Fibroblast of skin of back (primary cell): ENCODE measurements around the gene SPC25.
"Not testable (repeated sequence)": the region's sequence is repeated elsewhere in the genome, so short reads cannot be mapped to it uniquely, and the experiment has no call there.

Source experiments
- DNase-seq: peaks from one replicate; pipeline ENCODE4 v3.0.0-alpha.2; 2013

SPC25 gene

GRCh38 chr2:168901003-168901402 lies 10.8 kb upstream of the SPC25 start, which contains the start of gene G6PC2:
Gene G6PC2 (plus strand): TSS chr2:168901291. CDS start chr2:168901332, 41 bp downstream.
- no peak for DNase-seq

- DNase-seq: no peak
Measured at GRCh38 chr2:168897449-168897848, 7.2 kb upstream of the SPC25 start.

DNA sequence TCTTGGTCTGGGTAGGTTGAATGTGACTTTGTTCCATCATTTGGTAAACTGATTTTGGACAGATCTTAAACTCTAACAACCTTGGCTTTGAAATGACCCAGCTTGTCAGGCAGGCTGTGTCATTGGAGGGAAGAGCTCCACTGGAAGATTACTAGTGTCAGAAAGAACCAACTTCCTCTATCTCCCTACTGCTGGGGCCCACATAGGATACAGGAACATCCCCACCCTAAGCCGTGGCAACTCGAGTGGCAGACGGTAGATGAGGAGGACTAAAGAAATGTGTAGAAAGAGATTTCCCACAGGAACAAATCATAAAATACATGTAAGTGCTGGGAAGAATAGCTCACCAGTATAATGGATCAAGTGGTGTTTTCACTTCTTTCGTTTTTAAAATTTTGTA lies 6.6 kb upstream of the SPC25 start:
- no peak for DNase-seq

- peak; percentile 14 for DNase-seq
Measured at GRCh38 chr2:168895771-168896170, 5.5 kb upstream of the SPC25 start.

DNA sequence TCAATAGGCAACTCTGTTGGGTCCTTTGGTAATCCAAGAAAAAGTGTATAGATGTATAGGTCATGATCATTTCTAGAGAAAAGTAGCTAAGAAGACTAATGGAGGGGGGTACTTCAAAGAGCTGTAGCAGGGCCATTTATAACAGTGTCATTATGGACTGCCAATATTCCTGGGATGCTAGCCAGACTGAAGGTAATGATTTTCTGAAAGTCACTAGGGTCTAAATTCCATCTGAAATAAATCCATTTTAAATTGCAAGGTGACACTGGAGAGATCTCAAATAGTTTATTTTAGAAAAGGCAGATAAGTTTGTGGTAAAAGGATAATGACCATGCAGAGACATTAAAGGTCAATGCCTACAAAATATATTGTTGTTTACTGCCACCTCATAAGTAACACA lies 4.5 kb upstream of the SPC25 start:
- no peak for DNase-seq

- no peak for DNase-seq
Measured at GRCh38 chr2:168894101-168894500, 3.9 kb upstream of the SPC25 start.

- DNase-seq: no peak
Measured at GRCh38 chr2:168892327-168892726, 2.1 kb upstream of the SPC25 start.

DNA sequence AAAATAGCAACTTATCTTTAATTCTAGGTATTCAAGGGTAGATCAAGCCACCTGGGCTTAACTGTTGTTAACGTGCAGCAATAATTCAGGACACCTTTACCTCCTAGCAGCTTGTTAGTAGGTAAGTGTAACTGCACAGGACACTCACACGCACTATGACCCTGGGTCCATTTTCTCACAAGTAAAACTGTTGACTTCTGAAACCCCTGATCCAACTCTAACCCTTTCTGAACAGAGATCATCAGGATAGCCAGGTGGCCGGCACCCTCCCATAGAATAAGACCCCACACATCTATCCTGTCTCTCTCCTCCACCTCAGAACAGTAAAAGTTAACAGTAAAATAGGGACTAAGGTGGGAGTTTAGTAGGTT lies 610 bp downstream of the SPC25 start:
- no peak for DNase-seq

DNA sequence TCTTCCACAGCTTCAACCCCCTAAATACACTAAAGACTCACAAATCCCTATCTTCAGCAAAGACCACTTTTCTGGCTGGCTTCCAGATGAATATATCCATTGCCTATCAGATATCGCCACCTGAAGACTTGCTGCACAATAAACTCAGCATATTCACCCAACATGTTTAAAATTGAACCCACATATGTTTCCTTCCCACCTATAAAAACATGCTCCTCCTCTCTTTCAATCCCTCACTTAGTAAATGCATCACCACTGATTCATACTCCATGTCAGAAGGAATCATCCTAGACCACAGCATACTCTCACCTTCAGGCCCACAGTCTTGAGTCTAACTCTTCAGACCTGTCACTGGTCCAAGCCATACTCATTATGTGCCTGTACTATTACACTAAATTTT lies 5.3 kb downstream of the SPC25 start:
- peak; percentile 5 for DNase-seq

- not testable (repeated sequence) for DNase-seq
Measured at GRCh38 chr2:168882163-168882562, 8.1 kb downstream of the SPC25 start.

DNA sequence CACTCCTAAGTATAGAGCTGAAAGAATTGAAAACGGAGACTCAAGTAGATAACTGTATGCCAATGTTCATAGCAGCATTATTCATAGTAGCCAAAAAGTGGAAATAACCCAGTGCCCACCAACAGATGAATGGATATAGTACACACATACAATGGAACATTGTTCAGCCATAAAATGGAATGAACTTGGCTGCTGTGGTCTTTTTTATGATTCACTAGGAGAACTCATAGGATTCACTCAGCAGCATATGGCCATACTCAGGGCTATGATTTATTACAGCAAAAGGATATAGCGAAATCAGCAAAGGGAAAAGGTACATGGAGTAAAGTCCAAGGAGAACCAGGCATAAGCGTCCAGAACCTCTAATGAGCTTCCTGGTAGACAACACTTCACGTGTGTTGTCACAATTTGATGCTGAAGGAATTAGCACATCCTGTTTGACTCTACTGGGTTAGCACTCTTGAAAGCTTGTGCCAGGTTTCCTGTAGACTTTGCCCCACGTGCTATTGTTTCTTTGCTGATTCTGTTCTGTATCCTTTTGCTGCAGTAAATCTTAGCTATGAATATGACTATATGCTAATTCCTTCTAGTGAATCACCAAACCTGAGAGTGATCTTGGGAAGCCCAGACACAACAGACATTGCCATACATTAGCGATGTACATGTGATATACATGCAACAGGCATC lies 15.7 kb downstream of the SPC25 start:
- DNase-seq: no peak

- DNase-seq: not testable (repeated sequence)
Measured at GRCh38 chr2:168870824-168871223, 19.4 kb downstream of the SPC25 start.

DNA sequence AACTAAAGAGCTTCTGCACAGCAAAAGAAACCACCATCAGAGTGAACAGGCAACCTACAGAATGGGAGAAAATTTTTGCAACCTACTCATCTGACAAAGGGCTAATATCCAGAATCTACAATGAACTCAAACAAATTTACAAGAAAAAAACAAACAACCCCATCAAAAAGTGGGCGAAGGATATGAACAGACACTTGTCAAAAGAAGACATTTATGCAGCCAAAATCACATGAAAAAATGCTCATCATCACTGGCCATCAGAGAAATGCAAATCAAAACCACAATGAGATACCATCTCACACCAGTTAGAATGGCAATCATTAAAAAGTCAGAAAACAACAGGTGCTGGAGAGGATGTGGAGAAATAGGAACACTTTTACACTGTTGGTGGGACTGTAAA lies 19.9 kb downstream of the SPC25 start:
- DNase-seq: not testable (repeated sequence)

DNA sequence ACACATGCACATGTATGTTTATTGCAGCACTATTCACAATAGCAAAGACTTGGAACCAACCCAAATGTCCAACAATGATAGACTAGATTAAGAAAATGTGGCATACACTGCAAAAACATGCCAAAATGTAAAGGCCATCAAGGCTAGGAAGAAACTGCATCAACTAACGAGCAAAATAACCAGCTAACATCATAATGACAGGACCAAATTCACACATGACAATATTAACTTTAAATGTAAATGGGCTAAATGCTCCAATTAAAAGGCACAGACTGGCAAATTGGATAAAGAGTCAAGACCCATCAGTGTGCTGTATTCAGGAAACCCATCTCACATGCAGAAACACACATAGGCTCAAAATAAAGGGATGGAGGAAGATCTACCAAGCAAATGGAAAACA lies 23.1 kb downstream of the SPC25 start:
- DNase-seq: not testable (repeated sequence)

DNA sequence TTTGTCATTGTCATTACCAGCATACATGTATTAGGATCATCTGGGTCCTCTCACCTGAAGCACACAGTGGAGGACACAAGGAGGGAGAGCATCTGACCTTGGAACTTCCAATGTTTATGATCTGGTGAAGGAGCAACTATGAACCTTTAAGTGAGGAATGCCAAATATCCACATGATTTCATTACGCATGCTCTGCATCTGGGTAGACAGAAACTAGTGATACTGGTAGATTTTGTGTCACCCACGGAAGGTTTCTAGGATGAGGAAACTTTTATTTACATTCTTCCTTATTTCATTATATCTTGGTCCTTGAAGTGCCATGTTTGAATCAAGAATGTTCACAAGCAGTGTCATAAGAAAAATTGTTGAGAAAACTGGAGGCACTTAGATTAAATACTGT lies 32.1 kb downstream of the SPC25 start:
- no peak for DNase-seq

- DNase-seq: no peak
Measured at GRCh38 chr2:168855601-168856000, 34.6 kb downstream of the SPC25 start.

DNA sequence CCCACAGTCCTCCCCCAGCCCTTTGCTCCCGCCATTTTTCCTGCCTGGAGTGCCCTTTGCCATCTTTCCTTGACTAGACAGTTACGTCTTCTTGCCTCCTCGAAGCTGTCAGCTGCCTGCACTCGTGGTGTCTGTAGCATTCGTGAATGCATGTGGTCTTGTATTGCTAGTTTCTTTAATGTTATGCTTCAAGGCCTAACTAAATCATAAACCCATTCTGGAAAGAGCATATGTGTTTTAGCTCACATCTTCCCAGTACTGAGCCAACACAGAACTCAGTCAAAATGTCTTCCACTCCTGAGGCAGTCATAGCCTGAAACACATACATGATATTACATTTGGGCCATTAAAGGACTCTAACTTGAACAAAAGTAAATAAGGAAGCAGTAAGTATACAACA lies 35.6 kb downstream of the SPC25 start:
- no peak for DNase-seq

GRCh38 chr2:168853471-168853870 lies 36.8 kb downstream of the SPC25 start:
- DNase-seq: no peak

GRCh38 chr2:168852481-168852880 lies 37.7 kb downstream of the SPC25 start:
- no peak for DNase-seq

- peak; percentile 69 for DNase-seq
Measured at GRCh38 chr2:168851674-168852320, 38.4 kb downstream of the SPC25 start.

DNA sequence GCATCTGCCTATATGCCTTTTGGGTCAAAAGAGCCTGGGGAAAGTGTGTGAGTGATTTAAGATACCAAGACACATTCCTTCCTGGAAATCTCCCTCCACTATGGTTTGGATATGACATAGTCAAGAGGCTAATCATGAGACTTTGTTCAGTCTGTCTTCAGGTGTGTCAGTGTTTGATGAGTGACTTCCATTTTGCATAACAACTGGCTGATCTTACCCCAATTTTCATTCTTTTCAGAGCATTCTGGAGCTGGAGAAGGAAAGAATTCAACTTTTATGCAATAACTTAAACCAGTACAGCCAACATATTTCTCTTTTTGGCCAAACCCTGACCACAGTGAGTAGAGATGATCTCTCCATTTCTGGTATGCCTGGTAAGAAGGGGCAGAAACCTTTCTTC lies 39.4 kb downstream of the SPC25 start:
- no peak for DNase-seq

- peak; percentile 26 for DNase-seq
Measured at GRCh38 chr2:168849610-168850009, 40.6 kb downstream of the SPC25 start.

DNA sequence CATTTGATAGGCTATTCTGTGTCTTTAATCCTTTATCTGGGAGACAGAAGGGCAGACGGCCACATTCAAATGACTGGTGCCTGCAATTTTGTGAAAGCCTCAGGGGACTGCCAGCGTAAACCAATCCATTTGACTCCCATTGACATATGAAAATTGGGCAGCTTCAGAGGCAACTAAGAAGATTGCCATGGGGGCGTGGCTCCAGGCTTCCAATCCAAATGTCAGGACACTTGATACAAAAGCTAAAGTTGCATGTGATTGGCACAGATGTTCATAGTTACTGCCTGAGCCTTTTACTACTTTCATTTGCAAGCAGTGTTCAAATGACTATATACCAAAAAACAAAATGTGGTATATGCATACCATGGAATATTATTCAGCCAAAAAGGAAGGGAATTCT lies 42.0 kb downstream of the SPC25 start:
- no peak for DNase-seq

DNA sequence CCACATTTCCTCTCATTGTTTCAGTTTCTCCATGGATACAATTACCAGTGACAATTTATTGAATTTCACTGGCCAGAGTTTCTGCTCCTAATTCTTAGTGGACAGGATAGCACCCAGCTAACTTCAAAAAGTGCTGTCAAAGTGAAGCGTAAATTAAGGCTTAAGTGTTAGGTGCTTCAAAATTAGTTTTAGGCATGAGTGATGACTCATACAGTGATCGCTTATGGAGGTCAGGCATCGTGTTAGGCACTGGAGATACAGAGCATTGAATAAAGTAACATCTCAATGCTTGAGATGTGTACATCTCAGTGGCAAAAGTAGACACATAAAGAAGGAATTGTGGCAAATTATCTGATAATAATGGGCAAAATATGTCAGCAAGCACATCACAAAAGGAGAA lies 47.0 kb downstream of the SPC25 start:
- DNase-seq: no peak

- DNase-seq: no peak
Measured at GRCh38 chr2:168841445-168841844, 48.8 kb downstream of the SPC25 start.
